A673 (cell line): ENCODE measurements around the gene SF3B4. TPM values are rescaled to one million over a fixed set of nuclear protein-coding genes. Genes with fewer than 3 reads are reported as not detected.

Experiments
- BruUV-seq: library from RNA; stranded (reverse); fragments of 400-500 nt; replicated peaks from 2 replicates; lab custom pipeline; 2021; lab: Mats Ljungman, UMichigan
- CTCF ChIA-PET: fragments of 300-600 bp; sonication (Branson Sonifier 250); formaldehyde crosslinking; loops from one replicate; lab custom pipeline; 2022; ENCODE audit warnings: antibody characterized with exemption; lab: Charles Lee
- POLR2A ChIA-PET: fragments of 300-600 bp; sonication (Branson Sonifier 250); formaldehyde crosslinking; loops from one replicate; lab custom pipeline; 2022; ENCODE audit warnings: antibody characterized with exemption; ENCODE audit not compliant: low non-redundant PET; lab: Charles Lee
- DNase-seq: peaks from one replicate; pipeline ENCODE4 v3.0.0-alpha.2; 2015; ENCODE audit warnings: low spot score
- H3K27ac ChIP-seq: fragments of 200-600 bp; sonication (generic); 2 replicates; pipeline ENCODE4 v1.5.1; 2016; ENCODE audit warnings: mixed run types, low read depth, mild to moderate bottlenecking, mixed read lengths, antibody characterized with exemption, low read length; ENCODE audit not compliant: poor library complexity, severe bottlenecking
- H3K27me3 ChIP-seq: fragments of 200-600 bp; sonication (generic); replicated peaks from 2 replicates; pipeline ENCODE4 v1.6.1; 2017; ENCODE audit warnings: mixed run types, low read depth, mild to moderate bottlenecking, mixed read lengths, antibody characterized with exemption, low read length; ENCODE audit not compliant: insufficient read depth, poor library complexity
- H3K36me3 ChIP-seq: fragments of 200-600 bp; sonication (generic); 2 replicates; pipeline ENCODE4 v1.6.1; 2016; ENCODE audit warnings: mixed run types, mild to moderate bottlenecking, mixed read lengths, antibody characterized with exemption, low read length; ENCODE audit not compliant: insufficient read depth, poor library complexity, severe bottlenecking
- H3K4me1 ChIP-seq: fragments of 200-600 bp; sonication (generic); 2 replicates; pipeline ENCODE4 v1.6.1; 2017; ENCODE audit warnings: mixed run types, mild to moderate bottlenecking, mixed read lengths, antibody characterized with exemption, low read length; ENCODE audit not compliant: insufficient read depth, poor library complexity, severe bottlenecking
- H3K4me3 ChIP-seq: fragments of 200-600 bp; sonication (generic); 2 replicates; pipeline ENCODE4 v1.5.1; 2016; ENCODE audit warnings: low read depth, mixed run types, mild to moderate bottlenecking, mixed read lengths, low read length; ENCODE audit not compliant: poor library complexity, severe bottlenecking
- H3K9me3 ChIP-seq: fragments of 200-600 bp; sonication (generic); 2 replicates; pipeline ENCODE4 v1.6.1; 2016; ENCODE audit warnings: mixed run types, low read depth, mild to moderate bottlenecking, mixed read lengths, antibody characterized with exemption, low read length; ENCODE audit not compliant: poor library complexity, severe bottlenecking
- EZH2 ChIP-seq: fragments of 200-600 bp; sonication (generic); IDR thresholded peaks from 2 replicates; pipeline ENCODE4 v1.6.1; 2017; ENCODE audit warnings: borderline replicate concordance, low read depth, mild to moderate bottlenecking, mixed read lengths, antibody characterized with exemption, low read length; ENCODE audit not compliant: poor library complexity, severe bottlenecking
- intact Hi-C: fragments of 100-400 bp; cut with micrococcal nuclease; formaldehyde crosslinking; loops from one replicate; pipeline ENCODE4 v1.10.0; 2022; ENCODE audit not compliant: unreplicated experiment
- total RNA-seq: library from RNA; stranded (reverse); gene quantifications from 2 replicates; pipeline ENCODE4 v1.2.3, GENCODE V29; 2021
- TF ChIP-seq, protein P1 (sequence below): fragments of 300-800, 200-600 bp; sonication (generic); conservative IDR thresholded peaks from 2 replicates; pipeline ENCODE4 v1.5.1; 2017; ENCODE audit warnings: low read depth, mild to moderate bottlenecking, antibody characterized with exemption, low read length, moderate library complexity, mixed read lengths

SF3B4 gene
- total RNA-seq, 1 experiment from 2014 or later, result 137 TPM

DNA sequence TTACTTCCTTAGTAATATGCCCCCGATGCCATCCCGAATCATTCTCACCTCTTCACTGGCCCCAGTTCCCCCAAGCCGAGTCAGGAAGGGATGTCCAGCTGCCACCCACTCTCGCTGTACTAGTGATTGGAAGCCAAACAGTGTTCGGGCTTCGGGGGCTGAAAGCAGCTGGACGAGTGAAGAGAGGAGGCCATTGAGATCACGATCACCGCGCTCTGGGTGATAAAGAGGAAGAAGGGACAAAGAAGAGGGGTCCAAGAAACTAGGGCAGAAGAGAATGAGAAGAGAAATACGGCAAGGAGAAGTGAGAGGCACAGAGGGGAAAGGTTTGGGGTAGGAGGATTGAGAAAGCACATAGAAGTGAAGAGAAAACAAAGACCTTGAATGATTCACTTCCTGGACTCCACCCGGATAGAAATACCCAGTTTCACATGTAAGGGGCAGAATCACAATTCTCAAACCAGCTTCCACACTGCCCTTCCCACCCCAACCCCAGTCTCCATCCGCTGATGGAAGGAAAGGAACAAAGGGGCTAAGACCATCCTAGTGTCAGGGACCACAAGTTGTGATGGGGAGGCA lies 3.7 kb upstream of the SF3B4 start:
- ChIA-PET POLR2A (no interaction called here), CTCF (no interaction called here)
- H3K36me3 ChIP-seq, result peaks cover 6% of the 10 kb centered on the region
- no peaks in the 10 kb centered on the region for H3K27me3 ChIP-seq
- H3K4me1 ChIP-seq, result peaks cover 12% of the 10 kb centered on the region
- no TSS peak for BruUV-seq
- DNase-seq, result no peak
- H3K27ac ChIP-seq, result no peak overlapping the region
- H3K4me3 ChIP-seq, result no peak overlapping the region
- TF ChIP-seq EZH2, result no peak
- TF ChIP-seq, protein P1, sequence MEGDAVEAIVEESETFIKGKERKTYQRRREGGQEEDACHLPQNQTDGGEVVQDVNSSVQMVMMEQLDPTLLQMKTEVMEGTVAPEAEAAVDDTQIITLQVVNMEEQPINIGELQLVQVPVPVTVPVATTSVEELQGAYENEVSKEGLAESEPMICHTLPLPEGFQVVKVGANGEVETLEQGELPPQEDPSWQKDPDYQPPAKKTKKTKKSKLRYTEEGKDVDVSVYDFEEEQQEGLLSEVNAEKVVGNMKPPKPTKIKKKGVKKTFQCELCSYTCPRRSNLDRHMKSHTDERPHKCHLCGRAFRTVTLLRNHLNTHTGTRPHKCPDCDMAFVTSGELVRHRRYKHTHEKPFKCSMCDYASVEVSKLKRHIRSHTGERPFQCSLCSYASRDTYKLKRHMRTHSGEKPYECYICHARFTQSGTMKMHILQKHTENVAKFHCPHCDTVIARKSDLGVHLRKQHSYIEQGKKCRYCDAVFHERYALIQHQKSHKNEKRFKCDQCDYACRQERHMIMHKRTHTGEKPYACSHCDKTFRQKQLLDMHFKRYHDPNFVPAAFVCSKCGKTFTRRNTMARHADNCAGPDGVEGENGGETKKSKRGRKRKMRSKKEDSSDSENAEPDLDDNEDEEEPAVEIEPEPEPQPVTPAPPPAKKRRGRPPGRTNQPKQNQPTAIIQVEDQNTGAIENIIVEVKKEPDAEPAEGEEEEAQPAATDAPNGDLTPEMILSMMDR, result no peak
- intact Hi-C loops, result no loop called here
- H3K9me3 ChIP-seq, result no peaks in the 10 kb centered on the region

DNA sequence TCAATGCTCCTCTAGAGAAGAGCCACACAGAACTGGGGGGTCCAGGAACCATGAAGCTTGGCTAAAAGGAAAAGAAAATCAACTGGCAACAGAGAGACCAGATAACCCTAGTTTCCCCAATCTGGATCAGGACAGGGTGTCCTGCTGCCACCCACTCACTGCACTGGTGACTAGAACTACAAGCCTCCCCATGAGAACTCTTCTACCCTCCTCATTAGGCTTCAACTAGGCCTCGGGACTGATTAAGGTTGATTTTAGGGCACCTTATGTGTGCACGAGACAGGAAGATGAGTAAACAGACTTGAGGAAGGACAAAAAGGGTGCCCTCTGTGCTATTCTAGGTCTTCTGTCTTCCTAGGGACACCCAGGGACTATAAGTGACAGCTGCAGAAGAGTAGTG lies 2.3 kb upstream of the SF3B4 start:
- intact Hi-C loops, result no loop called here
- CTCF ChIA-PET, result no interaction called here
- TF ChIP-seq, protein P1, result no peak
- no peak for TF ChIP-seq EZH2
- DNase-seq, result no peak
- Histone ChIP-seq H3K4me1 (peaks cover 22% of the 10 kb centered on the region), H3K27ac (no peak overlapping the region), H3K4me3 (no peak overlapping the region), H3K27me3 (no peaks in the 10 kb centered on the region), H3K36me3 (peaks cover 21% of the 10 kb centered on the region), H3K9me3 (no peaks in the 10 kb centered on the region)
- BruUV-seq, result no TSS peak
- POLR2A ChIA-PET, result no interaction called here

DNA sequence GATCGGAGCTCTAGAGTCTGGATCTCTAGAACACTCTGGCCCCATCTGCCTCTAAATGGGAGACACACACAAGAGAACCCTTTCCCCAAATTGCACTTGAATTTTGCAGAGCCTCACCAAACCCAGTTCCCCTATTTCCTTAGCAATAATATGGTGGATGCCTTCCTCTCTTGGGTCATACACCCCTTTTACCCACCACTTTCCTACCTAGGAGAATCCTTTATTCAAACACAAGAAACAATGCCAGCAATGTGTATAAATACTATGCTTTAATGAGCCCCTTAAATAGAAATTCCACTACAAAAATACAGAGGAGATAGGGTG lies 760 bp upstream of the SF3B4 start:
- Histone ChIP-seq H3K27ac (peak overlapping the region; percentile 95), H3K4me1 (peaks cover 22% of the 10 kb centered on the region), H3K4me3 (peak overlapping the region; percentile 95), H3K27me3 (no peaks in the 10 kb centered on the region), H3K9me3 (no peaks in the 10 kb centered on the region), H3K36me3 (peaks cover 36% of the 10 kb centered on the region)
- ChIA-PET POLR2A (no interaction called here), CTCF (no interaction called here)
- TF ChIP-seq, protein P1, result no peak
- no peak for TF ChIP-seq EZH2
- intact Hi-C loops, result no loop called here
- BruUV-seq, result no TSS peak
- no peak for DNase-seq
